ENCODE results near the gene PPP1R1B.
A peak's percentile ranks its signal among the peaks of the same experiment; 100 is the strongest.

The PPP1R1B gene

GRCh38 chr17:39647256-39647655 lies 20.5 kb downstream of the PPP1R1B start:
- TF ChIP-seq JUND (IDR thresholded peaks at IDR 0.05; ENCODE audit: low read depth): no peak
- DNase-seq (ENCODE audit: low read depth in 1 of 2, low spot score in 1 of 2): no peak
- in situ Hi-C loops (cut with HindIII; ENCODE audit: low pct_unique_long_range_greater_than_20kb, low sequenced_read_pairs): no loop called here

DNA sequence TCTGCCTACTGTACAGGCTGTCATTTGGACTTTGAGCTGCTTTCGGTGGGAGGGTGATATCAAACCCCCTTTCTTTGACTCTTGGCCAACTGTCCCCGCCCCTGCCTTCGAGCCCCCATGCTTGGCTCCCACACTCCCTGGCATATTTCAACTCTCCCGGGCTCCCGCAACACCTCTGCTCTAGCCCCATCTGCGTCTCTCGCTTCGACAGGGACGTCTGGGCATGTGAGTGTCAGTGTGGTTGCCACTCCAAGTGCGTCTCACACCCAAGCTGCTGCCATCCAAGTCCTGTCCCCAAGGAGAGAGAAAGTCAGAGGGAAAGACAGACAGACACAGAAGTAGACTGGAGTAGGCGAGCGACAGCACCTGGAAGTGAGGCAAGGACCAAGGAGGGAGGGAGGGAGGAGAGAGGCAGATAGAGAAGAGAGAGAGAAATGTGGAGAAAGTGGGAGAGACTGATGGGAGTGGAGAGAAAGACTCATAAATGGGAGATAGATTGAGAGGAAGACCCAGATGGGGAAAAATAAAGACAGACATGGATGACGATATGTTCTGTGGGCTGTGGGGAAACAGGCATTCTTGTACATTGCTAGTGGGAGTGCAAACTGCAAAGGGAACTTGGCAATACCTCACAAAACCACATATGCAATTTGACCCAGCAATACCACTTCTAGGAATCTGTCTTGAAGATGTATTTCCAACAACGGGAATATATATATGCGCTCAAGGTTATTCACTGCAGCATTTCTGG lies 22.0 kb downstream of the PPP1R1B start:
- no peak for TF ChIP-seq JUND (IDR thresholded peaks at IDR 0.05; ENCODE audit: low read depth)
- in situ Hi-C loops (cut with HindIII; ENCODE audit: low pct_unique_long_range_greater_than_20kb, low sequenced_read_pairs): no loop called here
- DNase-seq (ENCODE audit: low read depth in 1 of 2, low spot score in 1 of 2): no peak

GRCh38 chr17:39650121-39650579 lies 23.4 kb downstream of the PPP1R1B start:
- in situ Hi-C loops (cut with HindIII; ENCODE audit: low pct_unique_long_range_greater_than_20kb, low sequenced_read_pairs): no loop called here
- TF ChIP-seq JUND (IDR thresholded peaks at IDR 0.05; ENCODE audit: low read depth): no peak
- DNase-seq (ENCODE audit: low read depth in 1 of 2, low spot score in 1 of 2): no peak

- no peak for DNase-seq (ENCODE audit: low read depth in 1 of 2, low spot score in 1 of 2)
- in situ Hi-C loops (cut with HindIII; ENCODE audit: low pct_unique_long_range_greater_than_20kb, low sequenced_read_pairs): no loop called here
- no peak for TF ChIP-seq JUND (IDR thresholded peaks at IDR 0.05; ENCODE audit: low read depth)
Measured at GRCh38 chr17:39651923-39652586, 25.3 kb downstream of the PPP1R1B start.

DNA sequence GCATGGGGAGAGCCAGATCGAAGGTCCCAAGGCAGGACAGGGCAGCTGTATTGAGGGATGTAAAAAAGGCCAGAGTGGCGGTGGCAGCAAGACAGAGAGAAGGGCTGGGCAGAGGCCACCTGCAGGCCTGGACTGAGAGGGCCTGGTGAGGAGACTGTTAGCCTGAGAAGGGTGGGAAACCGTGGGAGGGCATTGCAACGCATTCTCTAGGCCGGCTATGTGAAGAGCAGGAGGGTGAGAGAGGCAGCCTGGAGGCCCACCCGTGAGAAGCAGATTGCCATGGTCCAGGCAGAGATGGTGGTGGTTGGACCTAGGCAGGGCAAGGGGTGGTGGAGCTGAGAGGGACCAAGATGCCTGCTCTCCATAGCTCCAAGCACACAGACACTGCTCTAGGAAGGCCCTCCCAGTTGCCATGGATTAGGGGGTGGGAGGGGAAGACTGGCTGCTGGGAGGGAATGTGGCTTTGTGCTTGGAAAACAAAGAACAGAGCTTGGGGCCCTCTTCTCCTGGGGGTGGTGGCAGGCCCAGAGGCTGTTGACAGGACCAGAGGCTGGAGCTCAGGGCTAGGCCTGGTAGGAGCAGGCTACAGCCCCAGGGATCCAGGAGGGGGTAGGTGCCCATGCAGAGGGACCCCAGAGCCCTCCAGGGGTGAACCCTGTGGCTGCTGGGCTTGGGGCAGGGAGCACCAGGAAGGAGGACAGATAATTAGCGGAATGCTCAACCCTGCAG lies 26.0 kb downstream of the PPP1R1B start:
- in situ Hi-C loops (cut with HindIII; ENCODE audit: low pct_unique_long_range_greater_than_20kb, low sequenced_read_pairs): no loop called here
- no peak for DNase-seq (ENCODE audit: low read depth in 1 of 2, low spot score in 1 of 2)
- TF ChIP-seq JUND (IDR thresholded peaks at IDR 0.05; ENCODE audit: low read depth): no peak

DNA sequence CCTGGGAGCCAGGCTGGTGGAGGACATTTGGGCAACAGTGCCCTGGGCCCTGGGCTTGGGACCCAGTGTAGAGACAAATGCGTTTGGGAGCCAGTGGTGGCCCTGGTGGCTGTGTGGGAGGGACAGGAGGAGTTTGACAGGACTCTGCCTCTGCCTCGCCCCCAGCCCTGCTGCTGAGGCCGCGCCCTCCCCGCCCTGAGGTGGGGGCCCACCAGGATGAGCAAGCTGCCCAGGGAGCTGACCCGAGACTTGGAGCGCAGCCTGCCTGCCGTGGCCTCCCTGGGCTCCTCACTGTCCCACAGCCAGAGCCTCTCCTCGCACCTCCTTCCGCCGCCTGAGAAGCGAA lies 26.5 kb downstream of the PPP1R1B start:
- in situ Hi-C loops (cut with HindIII; ENCODE audit: low pct_unique_long_range_greater_than_20kb, low sequenced_read_pairs): no loop called here
- no peak for TF ChIP-seq JUND (IDR thresholded peaks at IDR 0.05; ENCODE audit: low read depth)
- no peak for DNase-seq (ENCODE audit: low read depth in 1 of 2, low spot score in 1 of 2)

DNA sequence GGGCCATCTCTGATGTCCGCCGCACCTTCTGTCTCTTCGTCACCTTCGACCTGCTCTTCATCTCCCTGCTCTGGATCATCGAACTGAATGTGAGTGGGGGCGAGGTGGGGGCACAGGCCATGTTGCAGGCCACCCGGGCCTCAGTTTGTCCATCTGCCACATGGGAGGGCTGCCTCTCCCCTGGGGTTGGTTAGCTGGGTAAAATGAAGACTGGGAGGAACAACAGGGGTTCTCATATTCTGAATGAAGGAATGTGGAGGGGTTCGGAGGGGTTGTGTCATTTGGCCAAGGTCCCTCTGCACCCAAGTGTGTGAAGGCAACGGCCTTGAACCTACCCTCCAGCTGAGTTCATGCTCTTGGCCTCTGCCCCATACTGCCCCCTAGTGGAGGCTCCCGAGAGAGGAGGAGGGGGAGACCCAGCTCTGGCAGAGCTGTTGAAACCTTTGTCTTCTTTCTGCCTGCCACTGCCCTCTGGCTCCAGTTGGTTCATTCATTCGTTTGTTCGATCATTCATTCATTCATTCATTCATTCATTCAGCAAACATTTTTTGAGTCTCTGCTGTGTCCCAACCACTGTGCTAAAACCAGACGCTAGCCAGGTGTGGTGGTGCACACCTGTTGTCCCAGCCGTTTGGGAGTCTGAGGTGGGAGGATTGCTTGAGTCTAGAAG lies 27.0 kb downstream of the PPP1R1B start:
- in situ Hi-C loops (cut with HindIII; ENCODE audit: low pct_unique_long_range_greater_than_20kb, low sequenced_read_pairs): no loop called here
- TF ChIP-seq JUND (IDR thresholded peaks at IDR 0.05; ENCODE audit: low read depth): no peak
- peak; percentile 75 to 78 for DNase-seq (ENCODE audit: low read depth in 1 of 2, low spot score in 1 of 2)

- in situ Hi-C loops (cut with HindIII; ENCODE audit: low pct_unique_long_range_greater_than_20kb, low sequenced_read_pairs): no loop called here
- TF ChIP-seq JUND (IDR thresholded peaks at IDR 0.05; ENCODE audit: low read depth): no peak
- no peak for DNase-seq (ENCODE audit: low read depth in 1 of 2, low spot score in 1 of 2)
Measured at GRCh38 chr17:39655105-39655504, 28.4 kb downstream of the PPP1R1B start.

- TF ChIP-seq JUND (IDR thresholded peaks at IDR 0.05; ENCODE audit: low read depth): no peak
- no peak for DNase-seq (ENCODE audit: low read depth in 1 of 2, low spot score in 1 of 2)
- in situ Hi-C loops (cut with HindIII; ENCODE audit: low pct_unique_long_range_greater_than_20kb, low sequenced_read_pairs): no loop called here
Measured at GRCh38 chr17:39658346-39658745, 31.6 kb downstream of the PPP1R1B start.

DNA sequence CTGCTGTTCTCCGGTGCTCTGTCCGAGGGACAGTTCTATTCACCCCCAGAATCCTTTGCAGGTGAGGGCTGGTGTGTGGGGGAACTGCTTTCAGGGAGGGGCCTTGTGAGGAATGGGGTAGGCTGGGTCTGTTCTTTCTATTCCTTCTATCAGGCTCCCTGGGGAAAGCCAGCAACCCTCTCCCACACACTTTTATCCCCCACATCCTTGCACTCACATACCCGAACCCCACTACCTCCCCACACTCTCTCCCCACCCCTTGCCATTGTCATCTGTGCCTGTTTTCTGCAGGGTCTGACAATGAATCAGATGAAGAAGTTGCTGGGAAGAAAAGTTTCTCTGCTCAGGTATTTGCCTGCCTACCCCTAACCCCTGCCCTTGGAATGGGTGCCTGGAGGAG lies 32.0 kb downstream of the PPP1R1B start:
- no peak for DNase-seq (ENCODE audit: low read depth in 1 of 2, low spot score in 1 of 2)
- in situ Hi-C loops (cut with HindIII; ENCODE audit: low pct_unique_long_range_greater_than_20kb, low sequenced_read_pairs): no loop called here
- TF ChIP-seq JUND (IDR thresholded peaks at IDR 0.05; ENCODE audit: low read depth): no peak

- no peak for DNase-seq (ENCODE audit: low read depth in 1 of 2, low spot score in 1 of 2)
- TF ChIP-seq JUND (IDR thresholded peaks at IDR 0.05; ENCODE audit: low read depth): no peak
- in situ Hi-C loops (cut with HindIII; ENCODE audit: low pct_unique_long_range_greater_than_20kb, low sequenced_read_pairs): no loop called here
Measured at GRCh38 chr17:39659279-39660010, 32.7 kb downstream of the PPP1R1B start.

- in situ Hi-C loops (cut with HindIII; ENCODE audit: low pct_unique_long_range_greater_than_20kb, low sequenced_read_pairs): no loop called here
- DNase-seq (ENCODE audit: low read depth in 1 of 2, low spot score in 1 of 2): no peak
- TF ChIP-seq JUND (IDR thresholded peaks at IDR 0.05; ENCODE audit: low read depth): no peak
Measured at GRCh38 chr17:39660011-39660360, 33.2 kb downstream of the PPP1R1B start.
